ENCODE results near the gene LYZ.

The LYZ gene

GRCh38 chr12:69388371-69388770 is 40.2 kb downstream of the LYZ start:
- TF ChIP-seq CTCF (IDR thresholded peaks at IDR 0.05; ENCODE audit: extremely low read depth, missing control alignments): peak; percentile 41
- DNase-seq (ENCODE audit: low spot score): no peak

- no peak for TF ChIP-seq CTCF (IDR thresholded peaks at IDR 0.05; ENCODE audit: extremely low read depth, missing control alignments)
- DNase-seq (ENCODE audit: low spot score): no peak
Observed at GRCh38 chr12:69389831-69390230, 41.6 kb downstream of the LYZ start.

- peak; percentile 19 for DNase-seq (ENCODE audit: low spot score)
- no peak for TF ChIP-seq CTCF (IDR thresholded peaks at IDR 0.05; ENCODE audit: extremely low read depth, missing control alignments)
Observed at GRCh38 chr12:69392179-69392928, 44.2 kb downstream of the LYZ start.

DNA sequence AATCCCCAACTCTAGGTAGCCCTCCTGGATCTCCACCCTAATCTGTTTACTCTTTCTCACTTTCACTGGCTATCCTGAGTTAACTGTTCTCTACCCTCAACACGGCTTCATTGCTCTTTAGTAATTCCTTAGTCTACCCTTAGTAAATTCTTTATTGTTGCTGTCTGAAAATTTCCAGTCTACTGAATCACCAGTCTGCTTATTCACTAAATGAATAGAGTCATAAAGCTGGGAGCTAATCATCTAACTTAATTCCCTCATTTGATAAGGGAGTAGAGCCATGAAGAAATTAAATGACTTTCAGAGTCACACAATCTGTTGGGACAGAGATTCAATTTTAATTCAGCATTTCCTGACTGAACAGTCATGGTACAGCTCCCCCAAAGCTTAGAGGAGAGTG is 47.9 kb downstream of the LYZ start:
- TF ChIP-seq CTCF (IDR thresholded peaks at IDR 0.05; ENCODE audit: extremely low read depth, missing control alignments): no peak
- no peak for DNase-seq (ENCODE audit: low spot score)

GRCh38 chr12:69396963-69397362 is 48.8 kb downstream of the LYZ start:
- no peak for TF ChIP-seq CTCF (IDR thresholded peaks at IDR 0.05; ENCODE audit: extremely low read depth, missing control alignments)
- DNase-seq (ENCODE audit: low spot score): no peak

DNA sequence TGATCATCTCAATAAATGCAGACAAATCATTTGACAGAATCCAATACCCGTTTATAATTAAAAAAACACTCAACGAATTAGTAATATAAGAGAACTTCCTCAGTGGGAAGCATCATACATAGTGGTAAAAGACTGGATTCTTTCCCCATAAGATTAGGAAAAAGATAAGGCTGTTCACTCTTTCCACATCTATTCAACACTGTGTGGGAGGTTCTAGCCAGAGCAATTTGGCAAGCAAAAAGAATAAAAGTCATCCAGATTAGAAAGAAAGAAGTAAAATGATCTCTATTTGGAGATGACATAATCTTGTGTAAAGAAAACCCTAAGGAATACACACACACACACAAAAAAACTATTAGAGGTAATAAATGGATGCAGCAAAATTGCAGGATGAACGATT is 49.8 kb downstream of the LYZ start:
- TF ChIP-seq CTCF (IDR thresholded peaks at IDR 0.05; ENCODE audit: extremely low read depth, missing control alignments): no peak
- DNase-seq (ENCODE audit: low spot score): no peak

DNA sequence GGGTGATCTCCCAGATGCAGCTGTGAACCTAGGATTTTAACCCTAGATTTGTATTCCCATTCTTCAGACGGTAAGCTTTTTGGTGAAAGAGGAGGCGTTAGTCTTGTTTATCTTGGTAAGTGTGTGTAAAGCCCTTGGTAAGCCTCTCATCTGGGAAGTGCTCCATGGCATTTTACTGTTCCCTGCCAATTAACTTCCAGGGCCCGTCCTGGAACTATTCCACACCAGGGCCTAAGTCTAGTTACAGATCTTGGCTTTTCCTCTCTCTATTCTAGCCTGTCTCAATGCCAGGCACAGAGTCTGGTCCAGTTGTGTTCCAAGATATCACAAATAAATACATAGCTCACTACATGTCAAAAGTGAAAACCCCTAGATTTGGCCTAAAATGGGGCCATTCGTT is 53.8 kb downstream of the LYZ start:
- DNase-seq (ENCODE audit: low spot score): no peak
- no peak for TF ChIP-seq CTCF (IDR thresholded peaks at IDR 0.05; ENCODE audit: extremely low read depth, missing control alignments)

All from GM20000 (cell line).